Middle frontal gyrus (tissue), 1 donor: ENCODE results near the gene SERPINA4.

Source experiments
- DNase-seq: peaks from one replicate; pipeline ENCODE4 v3.0.0-alpha.2; 2015; ENCODE audit warnings: low spot score; ENCODE audit errors: extremely low spot score

Gene SERPINA4

DNA sequence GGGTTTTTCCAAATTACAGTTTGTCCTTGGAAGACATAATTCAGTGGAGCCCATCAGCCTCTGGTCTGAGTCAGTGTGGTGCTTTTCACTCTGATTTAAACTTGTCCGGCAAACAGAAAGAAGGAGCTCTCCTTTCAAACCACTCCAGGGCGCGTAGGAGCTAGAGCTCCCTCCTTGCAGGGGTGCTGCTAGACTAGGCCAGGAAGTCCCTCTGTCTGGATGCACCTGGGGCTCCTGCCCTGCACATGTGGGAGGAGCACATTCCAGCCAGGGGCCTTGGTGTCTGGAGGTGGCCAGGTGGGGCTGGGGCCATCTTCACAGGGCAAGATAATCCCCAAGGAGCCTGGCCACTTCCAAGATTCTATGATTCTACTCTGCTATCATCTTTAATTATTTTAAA, 54.0 kb downstream of the SERPINA4 start:
- DNase-seq, result no peak

DNA sequence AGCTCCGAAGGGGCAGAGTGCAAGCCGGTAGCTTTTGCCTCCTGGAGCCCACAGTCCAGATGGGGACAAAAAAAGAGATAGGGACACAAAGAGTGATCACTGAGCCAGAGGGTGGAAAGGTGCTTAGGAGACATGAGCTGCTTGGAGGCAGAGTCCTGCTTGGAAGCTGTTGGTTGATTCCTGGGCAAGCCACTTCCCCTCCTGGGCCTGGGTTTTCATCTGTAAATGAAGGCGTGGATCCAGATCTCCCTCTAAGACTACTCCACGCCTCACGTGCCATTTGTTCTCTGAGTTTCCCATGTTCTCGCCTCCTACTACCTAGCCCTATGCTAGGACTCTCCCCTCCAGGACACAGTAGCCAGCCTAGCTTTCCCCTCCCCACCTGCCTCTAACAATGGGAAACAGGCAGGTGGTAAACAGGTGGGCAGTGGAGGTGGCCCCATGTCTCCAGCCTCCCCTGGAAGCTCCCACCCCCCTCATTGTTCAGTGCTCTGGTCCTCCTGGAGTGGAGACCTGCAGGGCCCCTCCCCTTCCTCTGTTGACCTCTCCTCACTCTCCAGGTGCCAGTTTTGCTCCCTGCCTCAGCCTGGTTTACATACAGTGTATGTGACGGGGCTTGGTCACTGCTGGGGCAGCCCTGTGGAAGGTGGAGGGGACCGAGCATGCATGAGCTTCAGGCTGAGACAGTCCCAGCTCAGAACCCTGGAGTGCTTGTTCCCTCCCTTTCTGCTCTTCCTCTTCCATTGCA, 54.8 kb downstream of the SERPINA4 start:
- no peak for DNase-seq

DNA sequence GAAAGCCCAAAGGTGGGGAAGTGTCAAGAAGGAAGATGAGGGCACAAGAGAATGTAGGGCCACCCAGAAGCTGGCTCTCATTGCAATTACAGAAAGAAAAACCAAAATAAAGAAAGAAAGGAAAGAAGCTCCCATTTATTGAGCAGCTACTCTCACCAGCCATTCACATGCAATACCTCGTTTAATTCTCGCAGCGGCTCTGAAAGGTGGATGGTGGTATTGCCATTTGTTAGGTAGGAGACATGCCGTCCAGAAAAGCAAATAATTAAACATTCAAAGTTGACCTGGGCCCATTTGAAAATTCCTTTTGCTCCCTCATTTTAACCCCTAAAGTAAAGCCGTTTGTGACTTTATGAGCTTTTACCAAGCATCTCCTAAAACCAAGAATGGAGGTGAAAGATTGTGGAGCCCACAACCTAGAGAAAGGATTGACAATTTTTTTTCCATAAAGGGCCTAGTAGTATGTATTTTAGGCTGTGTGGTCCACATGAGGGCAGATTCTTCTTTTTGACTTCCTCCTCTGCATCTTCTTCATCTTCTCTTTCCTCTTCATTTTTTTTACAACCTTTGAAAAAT, 56.2 kb downstream of the SERPINA4 start:
- DNase-seq, result no peak

DNA sequence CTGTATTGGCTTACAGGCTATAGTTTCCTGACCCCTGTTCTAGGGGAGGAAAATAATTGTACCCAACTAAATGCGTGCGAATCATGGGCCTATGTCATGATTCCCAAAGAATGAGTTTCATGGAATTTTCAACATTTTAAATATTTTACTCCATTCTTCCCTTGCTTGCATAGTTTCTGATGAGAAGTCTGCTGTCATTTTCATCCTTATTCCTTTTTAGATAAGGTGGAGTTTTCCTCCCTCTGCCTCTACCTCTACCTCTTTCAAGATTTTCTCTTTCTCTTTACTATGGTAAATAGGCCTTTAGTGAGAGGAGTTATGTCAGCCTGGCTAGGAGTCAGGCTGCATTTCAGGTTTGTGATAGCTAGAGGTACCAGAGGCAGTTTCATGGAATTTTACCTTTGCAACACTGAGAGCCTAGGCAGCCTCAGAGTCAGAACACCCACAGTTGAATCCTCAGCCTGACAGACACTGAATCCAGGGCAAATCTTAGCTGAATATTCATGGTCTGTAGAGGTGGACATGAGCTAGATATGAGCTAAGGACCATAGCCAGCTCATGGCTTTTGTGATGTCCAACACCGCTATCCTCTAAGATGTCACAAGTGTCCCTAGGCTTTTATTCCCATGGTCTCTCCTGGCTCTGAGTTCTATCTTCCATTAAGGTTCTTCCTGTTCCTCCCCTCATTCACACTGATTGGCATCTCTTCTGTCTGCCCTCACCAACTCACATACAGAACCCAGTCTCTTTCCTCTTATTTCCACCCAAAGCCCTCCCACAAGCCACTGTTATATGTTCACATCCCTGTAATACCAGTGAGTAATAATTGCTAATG, 57.0 kb downstream of the SERPINA4 start:
- DNase-seq, result no peak

DNA sequence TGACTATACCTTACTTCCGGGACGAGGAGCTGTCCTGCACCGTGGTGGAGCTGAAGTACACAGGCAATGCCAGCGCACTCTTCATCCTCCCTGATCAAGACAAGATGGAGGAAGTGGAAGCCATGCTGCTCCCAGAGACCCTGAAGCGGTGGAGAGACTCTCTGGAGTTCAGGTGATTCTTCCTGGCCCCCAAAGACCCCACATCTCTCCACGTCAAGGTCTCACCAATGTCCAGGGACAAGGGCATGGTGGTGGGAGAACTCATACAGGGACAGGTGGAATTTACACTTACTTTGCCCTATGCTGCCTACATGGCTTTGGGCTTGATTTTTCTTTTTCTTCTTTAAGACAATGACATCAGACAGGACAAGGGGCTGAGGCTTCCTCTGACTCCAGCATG, 58.1 kb downstream of the SERPINA4 start:
- no peak for DNase-seq
